GM12878 (cell line): Measurements from ENCODE around the gene INO80. TPM values are rescaled to one million over a fixed set of nuclear protein-coding genes. Genes with fewer than 3 reads are reported as not detected.

Source experiments
- ATAC-seq: fragments of 200-7000 bp; cut with Tn5 transposase; 3 replicates; pipeline ENCODE4 v1.9.1; 2020; ENCODE audit warnings: mild to moderate bottlenecking, moderate library complexity
- BruUV-seq: library from RNA; stranded (reverse); fragments of 400-500 nt; replicated peaks from 2 replicates; lab custom pipeline; 2021; lab: Mats Ljungman, UMichigan
- CTCF ChIA-PET: fragments of 300-600 bp; sonication (Branson Sonifier 250); formaldehyde crosslinking; extraction: SDS; loops from one replicate; lab custom pipeline; 2021; ENCODE audit warnings: inconsistent platforms; lab: Yijun Ruan, JAX
- POLR2A ChIA-PET: fragments of 350-600 bp; formaldehyde crosslinking; extraction: SDS; loops from one replicate; lab custom pipeline; 2021; ENCODE audit warnings: inconsistent platforms; lab: Charles Lee
- RAD21 ChIA-PET: fragments of 300-600 bp; sonication (Branson Sonifier 250); formaldehyde crosslinking; loops from one replicate; lab custom pipeline; 2023; ENCODE audit warnings: antibody characterized with exemption; ENCODE audit not compliant: unreplicated experiment; lab: Charles Lee
- SMC1A ChIA-PET: fragments of 300-600 bp; sonication (Branson Sonifier 250); formaldehyde crosslinking; loops from one replicate; lab custom pipeline; 2023; ENCODE audit not compliant: unreplicated experiment, uncharacterized antibody; lab: Charles Lee
- DNase-seq: peaks from one replicate; pipeline ENCODE4 v3.0.0-alpha.2; 2011; ENCODE audit warnings: low read depth, low spot score
- FAIRE-seq: peaks from 3 replicates; lab custom pipeline; 2011; peaks lifted over from hg19 to GRCh38; lab: Jason Lieb, UNC
- H2AFZ ChIP-seq: 2 replicates; pipeline ENCODE4 v1.6.0; 2011; ENCODE audit warnings: low read depth, low read length, control low read depth; ENCODE audit not compliant: control insufficient read depth
- H3K27ac ChIP-seq: 2 replicates; pipeline ENCODE4 v1.5.1; 2011; ENCODE audit warnings: control low read depth; ENCODE audit not compliant: control insufficient read depth, insufficient read depth
- H3K27me3 ChIP-seq, 2 experiments: replicated peaks in 1 of 2; 2 replicates each; pipeline versions ENCODE4 v1.6.0 to v1.6.1; 2011; ENCODE audit warnings: low read length in 1 of 2; ENCODE audit not compliant: control insufficient read depth in 2 of 2, insufficient read depth in 2 of 2
- H3K36me3 ChIP-seq, 2 experiments: 2 replicates each; pipeline ENCODE4 v1.5.1; 2011; ENCODE audit warnings: low read length in 1 of 2; ENCODE audit not compliant: control insufficient read depth in 2 of 2, insufficient read depth in 2 of 2
- H3K4me1 ChIP-seq: 2 replicates; pipeline ENCODE4 v1.6.1; 2011; ENCODE audit warnings: mild to moderate bottlenecking, low read length, moderate library complexity, mixed read lengths; ENCODE audit not compliant: control insufficient read depth, insufficient read depth
- H3K4me2 ChIP-seq: 2 replicates; pipeline ENCODE4 v1.6.0; 2011; ENCODE audit warnings: control low read depth; ENCODE audit not compliant: control insufficient read depth, insufficient read depth
- H3K4me3 ChIP-seq: fragments of 200-600 bp; sonication (generic); 2 replicates; pipeline ENCODE4 v1.5.1; 2016
- H3K79me2 ChIP-seq: 2 replicates; pipeline ENCODE4 v1.6.0; 2011; ENCODE audit warnings: low read length; ENCODE audit not compliant: control insufficient read depth, insufficient read depth
- H3K9ac ChIP-seq: 2 replicates; pipeline ENCODE4 v1.8.0; 2011; ENCODE audit warnings: low read length, control low read depth, mixed read lengths; ENCODE audit not compliant: control insufficient read depth, insufficient read depth
- H3K9me3 ChIP-seq: replicated peaks from 3 replicates; pipeline ENCODE4 v1.5.1; 2011; ENCODE audit warnings: mild to moderate bottlenecking, low read length; ENCODE audit not compliant: control insufficient read depth, insufficient read depth
- H4K20me1 ChIP-seq: 2 replicates; pipeline ENCODE4 v1.6.0; 2011; ENCODE audit not compliant: control insufficient read depth, insufficient read depth
- BRCA1 ChIP-seq: IDR thresholded peaks from 2 replicates; pipeline ENCODE4 v1.6.1; 2011; ENCODE audit warnings: low read depth, low read length, improper control_type of control experiment
- CBX5 ChIP-seq: sonication (generic); IDR thresholded peaks from 2 replicates; pipeline ENCODE4 v1.6.1; 2016; ENCODE audit warnings: low read depth, moderate library complexity, mild to moderate bottlenecking, inconsistent platforms
- CEBPB ChIP-seq, 2 experiments: fragments of 150-350 bp in 1 of 2; IDR thresholded peaks; 2 replicates each; pipeline ENCODE4 v1.6.1; 2012 to 2014; ENCODE audit warnings: low read depth in 2 of 2, low read length in 2 of 2, borderline replicate concordance in 1 of 2, inconsistent platforms in 1 of 2
- CEBPZ ChIP-seq: fragments of 150-350 bp; IDR thresholded peaks from 2 replicates; pipeline ENCODE4 v1.6.1; 2016; ENCODE audit warnings: low read depth, low read length
- CHD4 ChIP-seq: fragments of 200-600 bp; sonication (generic); IDR thresholded peaks from 2 replicates; pipeline ENCODE4 v1.6.1; 2016; ENCODE audit warnings: mild to moderate bottlenecking
- E2F8 ChIP-seq: fragments of 450-650 bp; IDR thresholded peaks from 2 replicates; pipeline ENCODE4 v1.6.1; 2018; ENCODE audit warnings: mild to moderate bottlenecking, low read depth, moderate library complexity; ENCODE audit not compliant: partially characterized antibody
- FOXK2 ChIP-seq: fragments of 450-650 bp; IDR thresholded peaks from 2 replicates; pipeline ENCODE4 v1.6.1; 2017; ENCODE audit warnings: mild to moderate bottlenecking, moderate library complexity
- KAT2A ChIP-seq: conservative IDR thresholded peaks from 2 replicates; pipeline ENCODE4 v1.6.1; 2011; ENCODE audit warnings: low read depth, low read length; ENCODE audit not compliant: control insufficient read depth
- LARP7 ChIP-seq: fragments of 450-650 bp; IDR thresholded peaks from 2 replicates; pipeline ENCODE4 v1.6.1; 2017; ENCODE audit warnings: mild to moderate bottlenecking
- NFIC ChIP-seq: IDR thresholded peaks from 2 replicates; pipeline ENCODE4 v1.6.1; 2012; ENCODE audit warnings: low read depth, mild to moderate bottlenecking, inconsistent platforms, low read length, moderate library complexity
- POLR2AphosphoS5 ChIP-seq: IDR thresholded peaks from 2 replicates; pipeline ENCODE4 v1.6.1; 2011; ENCODE audit warnings: mild to moderate bottlenecking, low read length, inconsistent platforms
- RFX5 ChIP-seq: IDR thresholded peaks from 2 replicates; pipeline ENCODE4 v1.6.1; 2011; ENCODE audit warnings: low read depth, low read length, improper control_type of control experiment
- ZSCAN29 ChIP-seq: fragments of 450-650 bp; IDR thresholded peaks from 2 replicates; pipeline ENCODE4 v1.6.1; 2017; ENCODE audit warnings: mild to moderate bottlenecking, moderate library complexity
- WGBS: methylation state at CpG from one replicate; pipeline ENCODE4 v1.1.6; 2016; ENCODE audit warnings: low lambda C conversion rate; ENCODE audit not compliant: insufficient replicate concordance, insufficient coverage; ENCODE audit errors: missing lambda C conversion rate; 5-methylcytosine and 5-hydroxymethylcytosine counted together
- in situ Hi-C: fragments of 300-500 bp; cut with MboI; formaldehyde crosslinking; loops from 9 replicates; pipeline ENCODE4 v1.14.3; 2018; ENCODE audit warnings: mixed read lengths
- intact Hi-C: fragments of 100-400 bp; cut with micrococcal nuclease; formaldehyde crosslinking; loops from one replicate; pipeline ENCODE4 v1.14.2; 2022; ENCODE audit not compliant: unreplicated experiment
- polyA plus RNA-seq, 11 experiments: library from polyadenylated mRNA; depleted of rRNA in 4 of 11; unstranded in 6 of 11; stranded (reverse) in 5 of 11; fragments of >200 nt; fragmentation: Nextera tagmentation in 4 of 11; fragmentation: Illumina TruSeq in 1 of 11; extraction: Ambion mirVana in 4 of 11; extraction: Trizol in 1 of 11; gene quantifications; 1 replicate in 1 of 11; 2 replicates in 10 of 11; pipeline versions ENCODE4 v1.2.1 to v1.2.3, GENCODE V29; 2011 to 2016; ENCODE audit warnings: inconsistent platforms in 2 of 11, missing spikeins in 2 of 11, low read depth in 1 of 11
- total RNA-seq, 4 experiments: library from RNA; depleted of rRNA in 3 of 4; stranded (reverse); fragments of >200 nt in 3 of 4; fragmentation: Illumina TruSeq in 1 of 4; extraction: Trizol in 1 of 4; gene quantifications; 2 replicates each; pipeline versions ENCODE4 v1.2.1 to v1.2.3, GENCODE V29; 2013 to 2021

Gene INO80
- total and polyA plus RNA-seq, 10 of the 15 experiments (the other 5 are each of a cell fraction or from before 2014, with no cell fraction given): 4.5 to 25.0 (median 14.2) TPM

DNA sequence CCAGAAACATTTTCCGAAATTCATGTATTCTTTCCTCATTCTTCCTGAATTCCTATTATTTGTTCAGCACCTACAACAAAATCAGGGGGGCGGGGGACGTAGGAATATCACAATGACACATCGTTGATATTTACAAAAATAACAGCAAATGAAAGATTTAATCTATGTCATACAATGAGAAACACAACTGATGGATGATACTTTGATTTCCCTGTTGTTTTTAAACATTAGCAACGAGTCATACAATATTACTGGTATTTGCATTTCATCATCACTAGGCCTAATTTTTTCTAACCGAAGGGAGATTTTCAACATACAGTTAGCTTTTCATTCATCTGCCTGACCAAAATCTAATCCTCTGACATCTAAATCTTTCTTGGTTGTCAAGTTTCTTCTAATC lies 45.3 kb upstream of the INO80 start:
- intact Hi-C loops: no loop called here
- Histone ChIP-seq H3K4me3 (no peak overlapping the region), H3K4me2 (no peak overlapping the region), H3K27ac (no peak overlapping the region), H2AFZ (no peak overlapping the region), H3K9me3 (no peaks in the 10 kb centered on the region), H3K27me3 (no peaks in the 10 kb centered on the region), H3K79me2 (no peaks in the 10 kb centered on the region), H3K4me1 (no peaks in the 10 kb centered on the region), H4K20me1 (no peaks in the 10 kb centered on the region), H3K9ac (no peak overlapping the region), H3K36me3 (no peaks in the 10 kb centered on the region)
- FAIRE-seq: no peak
- in situ Hi-C loops: no loop called here
- ChIA-PET POLR2A (no interaction called here), SMC1A (no interaction called here), RAD21 (no interaction called here), CTCF (no interaction called here)
- BruUV-seq: no TSS peak
- no peak for DNase-seq
- ATAC-seq: no peak
- 36% methylated on average over 6 of the region's 6 CpGs for WGBS
- TF ChIP-seq E2F8: no peak
- TF ChIP-seq LARP7: no peak
- TF ChIP-seq CEBPB (IDR thresholded peaks at IDR 0.05; ENCODE audit: borderline replicate concordance in 1 of 2, low read depth in 2 of 2, low read length in 2 of 2): no peak
- TF ChIP-seq CHD4: no peak
- no peak for TF ChIP-seq RFX5
- TF ChIP-seq ZSCAN29: no peak
- no peak for TF ChIP-seq POLR2AphosphoS5
- TF ChIP-seq CEBPZ: no peak
- no peak for TF ChIP-seq FOXK2
- TF ChIP-seq BRCA1: no peak
- TF ChIP-seq NFIC: no peak
- no peak for TF ChIP-seq KAT2A
- TF ChIP-seq CBX5: no peak
